ENCODE measurements around the gene IFNAR1.

DNA sequence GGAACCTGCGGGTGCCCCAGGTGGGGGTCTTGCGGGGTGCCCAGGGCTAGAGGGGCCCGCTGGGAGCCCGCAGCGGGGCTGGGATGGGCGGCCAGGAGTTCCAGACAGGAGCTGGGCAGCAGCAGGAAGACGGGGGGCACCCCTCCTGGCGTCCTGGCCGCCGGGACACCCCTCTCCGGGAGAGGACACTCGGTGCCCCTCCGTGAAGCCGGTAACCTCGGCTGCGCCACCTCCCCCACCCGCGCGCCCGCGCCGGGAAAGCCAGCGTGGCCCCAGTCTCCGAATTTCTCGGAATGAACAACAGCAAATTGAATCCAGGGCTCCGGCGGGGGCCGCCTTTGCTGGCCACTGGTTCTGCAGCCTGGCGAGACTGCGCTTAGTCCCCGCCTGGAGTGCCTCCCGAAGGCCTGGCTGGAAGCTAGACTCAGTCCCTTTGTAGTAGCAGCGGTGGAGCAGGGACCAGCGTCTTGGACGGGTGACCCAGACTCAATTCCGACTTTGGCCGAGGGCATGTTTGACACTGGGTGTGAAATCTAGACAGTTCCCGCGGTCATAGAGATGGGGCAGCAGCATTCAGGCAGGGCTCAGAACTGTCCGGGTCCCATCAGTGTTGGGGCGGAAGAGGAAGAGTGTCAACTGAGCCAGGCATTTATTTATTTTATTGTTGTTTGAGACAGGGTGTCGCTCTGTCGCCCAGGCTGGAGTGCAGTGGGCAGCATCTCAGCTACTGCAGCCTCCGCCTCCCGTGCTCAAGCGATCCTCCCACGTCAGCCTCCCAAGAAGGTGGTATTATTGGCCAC, 79.2 kb downstream of the IFNAR1 start:
- TF ChIP-seq EZH2 (IDR thresholded peaks at IDR 0.05; ENCODE audit: borderline replicate concordance, low read length) = no peak
- TF ChIP-seq, protein P1, sequence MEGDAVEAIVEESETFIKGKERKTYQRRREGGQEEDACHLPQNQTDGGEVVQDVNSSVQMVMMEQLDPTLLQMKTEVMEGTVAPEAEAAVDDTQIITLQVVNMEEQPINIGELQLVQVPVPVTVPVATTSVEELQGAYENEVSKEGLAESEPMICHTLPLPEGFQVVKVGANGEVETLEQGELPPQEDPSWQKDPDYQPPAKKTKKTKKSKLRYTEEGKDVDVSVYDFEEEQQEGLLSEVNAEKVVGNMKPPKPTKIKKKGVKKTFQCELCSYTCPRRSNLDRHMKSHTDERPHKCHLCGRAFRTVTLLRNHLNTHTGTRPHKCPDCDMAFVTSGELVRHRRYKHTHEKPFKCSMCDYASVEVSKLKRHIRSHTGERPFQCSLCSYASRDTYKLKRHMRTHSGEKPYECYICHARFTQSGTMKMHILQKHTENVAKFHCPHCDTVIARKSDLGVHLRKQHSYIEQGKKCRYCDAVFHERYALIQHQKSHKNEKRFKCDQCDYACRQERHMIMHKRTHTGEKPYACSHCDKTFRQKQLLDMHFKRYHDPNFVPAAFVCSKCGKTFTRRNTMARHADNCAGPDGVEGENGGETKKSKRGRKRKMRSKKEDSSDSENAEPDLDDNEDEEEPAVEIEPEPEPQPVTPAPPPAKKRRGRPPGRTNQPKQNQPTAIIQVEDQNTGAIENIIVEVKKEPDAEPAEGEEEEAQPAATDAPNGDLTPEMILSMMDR (IDR thresholded peaks at IDR 0.05; ENCODE audit: low read length) = no peak

Measured in OCI-LY1 (cell line).